CD4-positive, alpha-beta memory T cell (primary cell): ENCODE measurements around the gene ASB17. TPM values are rescaled to one million over a fixed set of nuclear protein-coding genes. Genes with fewer than 3 reads are reported as not detected.
"Not testable (repeated sequence)": the region's sequence is repeated elsewhere in the genome, so short reads cannot be mapped to it uniquely, and the experiment has no call there.

Experiments used
- CTCF ChIA-PET: fragments of 350-600 bp; sonication (Branson Sonifier 250); formaldehyde crosslinking; loops from one replicate; lab custom pipeline; 2021; ENCODE audit warnings: inconsistent platforms; ENCODE audit not compliant: partially characterized antibody; lab: Charles Lee
- POLR2A ChIA-PET: fragments of 350-600 bp; sonication (Branson Sonifier 250); formaldehyde crosslinking; loops from one replicate; lab custom pipeline; 2021; ENCODE audit not compliant: partially characterized antibody; lab: Charles Lee
- DNase-seq, 5 donors: peaks; one replicate each; pipeline versions ENCODE4 v3.0.0 to v3.0.0-alpha.2; 2020 to 2022; ENCODE audit warnings: mixed read lengths in 1 of 5
- H3K27ac ChIP-seq: one replicate; pipeline ENCODE4 v1.7.0; 2013; ENCODE audit warnings: low read depth, low read length
- H3K27me3 ChIP-seq: 2 replicates; pipeline ENCODE4 v1.7.0; 2013; ENCODE audit warnings: mild to moderate bottlenecking, low read length, moderate library complexity; ENCODE audit not compliant: insufficient read depth
- H3K36me3 ChIP-seq: 2 replicates; pipeline ENCODE4 v1.7.0; 2013; ENCODE audit warnings: mild to moderate bottlenecking, low read length, moderate library complexity; ENCODE audit not compliant: insufficient read depth
- H3K4me1 ChIP-seq: 2 replicates; pipeline ENCODE4 v1.7.0; 2013; ENCODE audit warnings: mild to moderate bottlenecking, low read length, moderate library complexity; ENCODE audit not compliant: insufficient read depth
- H3K4me3 ChIP-seq, 2 donors: one replicate each; pipeline ENCODE4 v1.7.0; 2013; ENCODE audit warnings: low read length in 2 of 2, mild to moderate bottlenecking in 1 of 2
- H3K9me3 ChIP-seq, 2 donors: one replicate each; pipeline ENCODE4 v1.7.0; 2013; ENCODE audit warnings: low read length in 2 of 2, control low read depth in 1 of 2; ENCODE audit not compliant: control insufficient read depth in 1 of 2
- H3K27ac Mint-ChIP-seq, 7 donors: one replicate each; pipeline ENCODE4 v1.8.0; 2020 to 2021; ENCODE audit warnings: mixed read lengths in 7 of 7, mild to moderate bottlenecking in 6 of 7, inconsistent platforms in 3 of 7, moderate library complexity in 3 of 7
- H3K27me3 Mint-ChIP-seq, 2 donors: one replicate each; pipeline ENCODE4 v1.8.0; 2020 to 2021; ENCODE audit warnings: mixed read lengths in 2 of 2
- H3K36me3 Mint-ChIP-seq, 2 donors: one replicate each; pipeline ENCODE4 v1.8.0; 2020 to 2021; ENCODE audit warnings: mixed read lengths in 2 of 2, inconsistent platforms in 1 of 2, mild to moderate bottlenecking in 1 of 2
- H3K4me1 Mint-ChIP-seq, 4 donors: one replicate each; pipeline ENCODE4 v1.8.0; 2020 to 2021; ENCODE audit warnings: mixed read lengths in 4 of 4, mild to moderate bottlenecking in 1 of 4
- H3K4me3 Mint-ChIP-seq, 8 donors: one replicate each; pipeline ENCODE4 v1.8.0; 2020 to 2021; ENCODE audit warnings: mixed read lengths in 8 of 8, mild to moderate bottlenecking in 7 of 8, moderate library complexity in 6 of 8, inconsistent platforms in 3 of 8
- H3K9me3 Mint-ChIP-seq, 8 donors: one replicate each; pipeline ENCODE4 v1.8.0; 2020 to 2021; ENCODE audit warnings: mixed read lengths in 8 of 8, mild to moderate bottlenecking in 5 of 8, inconsistent platforms in 3 of 8, moderate library complexity in 1 of 8
- intact Hi-C: fragments of 100-400 bp; cut with micrococcal nuclease; formaldehyde crosslinking; loops from one replicate; pipeline ENCODE4 v1.15.1; 2023
- polyA plus RNA-seq, 2 donors: library from polyadenylated mRNA; unstranded; fragments of 300-500 nt; fragmentation: Illumina TruSeq; gene quantifications; one replicate each; pipeline ENCODE4 v1.2.3, GENCODE V29; 2021
- total RNA-seq, 2 experiments: library from RNA; stranded (reverse); gene quantifications; one replicate each; pipeline ENCODE4 v1.2.3, GENCODE V29; 2021

ASB17 gene
- total and polyA plus RNA-seq, 4 experiments from 2014 or later = not detected

- Histone ChIP-seq H3K4me1 (no peaks in the 10 kb centered on the region), H3K36me3 (no peaks in the 10 kb centered on the region), H3K9me3 (no peaks in the 10 kb centered on the region), H3K4me3 (no peak overlapping the region), H3K27ac (no peak overlapping the region), H3K27me3 (no peaks in the 10 kb centered on the region)
- ChIA-PET CTCF (no interaction called here), POLR2A (no interaction called here)
- H3K27me3 Mint-ChIP-seq = peaks cover 0 to 2% of the 10 kb centered on the region in 2 donors
- no peaks in the 10 kb centered on the region for H3K4me1 Mint-ChIP-seq
- no peak overlapping the region for H3K27ac Mint-ChIP-seq
- intact Hi-C loops = no loop called here
- H3K36me3 Mint-ChIP-seq = no peaks in the 10 kb centered on the region
- peaks cover 0 to 2% (median 0%) of the 10 kb centered on the region in 8 donors for H3K9me3 Mint-ChIP-seq
- no peak for DNase-seq
- H3K4me3 Mint-ChIP-seq = no peak overlapping the region
These were observed 22.4 kb upstream of the ASB17 start for GRCh38 chr1:75954586-75954985.

- H3K4me3 ChIP-seq = no peak overlapping the region
- H3K36me3 ChIP-seq = no peaks in the 10 kb centered on the region
- H3K27me3 ChIP-seq = no peaks in the 10 kb centered on the region
- no peaks in the 10 kb centered on the region for H3K36me3 Mint-ChIP-seq
- no peak overlapping the region for H3K4me3 Mint-ChIP-seq
- peaks cover 0 to 2% of the 10 kb centered on the region in 2 donors for H3K27me3 Mint-ChIP-seq
- H3K27ac ChIP-seq = no peak overlapping the region
- POLR2A ChIA-PET = no interaction called here
- H3K9me3 Mint-ChIP-seq = no peaks in the 10 kb centered on the region
- DNase-seq = no peak
- H3K27ac Mint-ChIP-seq = no peak overlapping the region
- intact Hi-C loops = no loop called here
- no peaks in the 10 kb centered on the region for H3K9me3 ChIP-seq
- H3K4me1 Mint-ChIP-seq = no peaks in the 10 kb centered on the region
- CTCF ChIA-PET = no interaction called here
- H3K4me1 ChIP-seq = no peaks in the 10 kb centered on the region
These were observed 21.3 kb upstream of the ASB17 start for GRCh38 chr1:75953461-75953860.

DNA sequence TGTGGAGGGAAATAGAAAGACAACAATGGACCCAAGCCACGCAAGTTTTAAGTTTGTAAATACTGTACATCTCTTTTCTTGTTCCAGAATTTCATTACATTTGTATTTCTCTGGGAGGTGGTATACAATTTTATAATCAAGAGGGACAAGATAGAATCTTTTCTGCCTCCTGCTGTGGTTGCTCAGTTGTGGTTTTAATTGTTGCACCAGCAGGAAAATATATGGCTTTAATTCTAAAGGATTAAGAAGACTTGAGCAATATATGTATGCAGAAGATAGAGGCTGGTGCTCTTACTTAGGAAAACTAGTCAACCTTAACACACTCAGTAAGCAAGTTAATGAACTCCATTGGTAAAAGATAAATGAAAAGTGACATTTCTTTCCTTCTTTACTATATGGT lies 19.8 kb upstream of the ASB17 start:
- ChIA-PET POLR2A (no interaction called here), CTCF (no interaction called here)

DNA sequence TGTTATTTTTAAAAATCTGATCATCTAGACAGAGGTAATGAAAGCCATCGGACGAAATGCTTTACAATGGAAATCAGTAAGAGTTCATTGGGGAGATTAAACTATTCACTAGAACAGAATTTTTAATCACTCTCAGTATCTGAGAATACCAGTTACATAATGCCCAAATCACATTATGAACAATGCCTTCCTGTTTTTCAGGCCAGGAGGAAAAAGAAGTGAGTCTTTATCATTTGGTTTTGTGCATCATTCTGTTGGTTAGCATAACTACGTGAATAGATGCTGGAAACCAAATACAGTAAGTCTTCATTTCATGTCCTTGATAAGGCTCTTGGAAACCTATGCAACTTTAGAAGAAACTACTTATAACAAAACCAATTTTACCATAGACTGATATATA lies 18.0 kb upstream of the ASB17 start:
- H3K27me3 Mint-ChIP-seq = no peaks in the 10 kb centered on the region
- no peaks in the 10 kb centered on the region for H3K36me3 Mint-ChIP-seq
- no peak overlapping the region for H3K27ac ChIP-seq
- no peaks in the 10 kb centered on the region for H3K36me3 ChIP-seq
- ChIA-PET CTCF (no interaction called here), POLR2A (no interaction called here)
- H3K9me3 ChIP-seq = no peaks in the 10 kb centered on the region
- no peak for DNase-seq
- H3K27me3 ChIP-seq = no peaks in the 10 kb centered on the region
- intact Hi-C loops = no loop called here
- H3K4me3 ChIP-seq = no peak overlapping the region
- H3K4me1 ChIP-seq = no peaks in the 10 kb centered on the region
- H3K4me3 Mint-ChIP-seq = no peak overlapping the region
- no peaks in the 10 kb centered on the region for H3K4me1 Mint-ChIP-seq
- H3K9me3 Mint-ChIP-seq = peaks cover 0 to 16% (median 5%) of the 10 kb centered on the region in 8 donors
- no peak overlapping the region for H3K27ac Mint-ChIP-seq

More for the DNA sequence above, 19.8 kb upstream of the ASB17 start:
- no peaks in the 10 kb centered on the region for H3K27me3 ChIP-seq
- H3K4me3 ChIP-seq = no peak overlapping the region
- Mint-ChIP-seq H3K27ac (no peak overlapping the region), H3K9me3 (peaks cover 0 to under 1% (median 0%) of the 10 kb centered on the region in 8 donors), H3K36me3 (no peaks in the 10 kb centered on the region), H3K27me3 (no peaks in the 10 kb centered on the region), H3K4me1 (no peaks in the 10 kb centered on the region), H3K4me3 (no peak overlapping the region)
- no peak overlapping the region for H3K27ac ChIP-seq
- H3K4me1 ChIP-seq = no peaks in the 10 kb centered on the region
- H3K9me3 ChIP-seq = no peaks in the 10 kb centered on the region
- intact Hi-C loops = no loop called here
- no peak for DNase-seq
- no peaks in the 10 kb centered on the region for H3K36me3 ChIP-seq

GRCh38 chr1:75943037-75943436 lies 10.8 kb upstream of the ASB17 start:
- H3K36me3 ChIP-seq, H3K27me3 Mint-ChIP-seq, H3K9me3 ChIP-seq, H3K36me3 Mint-ChIP-seq, H3K4me3 Mint-ChIP-seq, H3K27ac ChIP-seq, DNase-seq, H3K4me1 Mint-ChIP-seq, intact Hi-C loops, H3K4me3 ChIP-seq, POLR2A ChIA-PET, H3K27me3 ChIP-seq, H3K27ac Mint-ChIP-seq, CTCF ChIA-PET, H3K4me1 ChIP-seq: not testable (repeated sequence)
- peaks cover 3 to 34% (median 16%) of the 10 kb centered on the region in 8 donors for H3K9me3 Mint-ChIP-seq

- peaks cover 0 to 12% (median 3%) of the 10 kb centered on the region in 8 donors for H3K9me3 Mint-ChIP-seq
- H3K4me3 Mint-ChIP-seq = no peak overlapping the region
- intact Hi-C loops = no loop called here
- ChIA-PET POLR2A (no interaction called here), CTCF (no interaction called here)
- H3K36me3 Mint-ChIP-seq = no peaks in the 10 kb centered on the region
- H3K27ac ChIP-seq = no peak overlapping the region
- H3K36me3 ChIP-seq = no peaks in the 10 kb centered on the region
- H3K4me1 Mint-ChIP-seq = no peaks in the 10 kb centered on the region
- H3K4me3 ChIP-seq = no peak overlapping the region
- no peaks in the 10 kb centered on the region for H3K4me1 ChIP-seq
- no peaks in the 10 kb centered on the region for H3K27me3 ChIP-seq
- peaks cover 1 to 3% of the 10 kb centered on the region in 2 donors for H3K27me3 Mint-ChIP-seq
- no peak for DNase-seq
- no peak overlapping the region for H3K27ac Mint-ChIP-seq
- no peaks in the 10 kb centered on the region for H3K9me3 ChIP-seq
These were observed 4.8 kb upstream of the ASB17 start for GRCh38 chr1:75937034-75937433.

- CTCF ChIA-PET = no interaction called here
- Histone ChIP-seq H3K9me3 (no peaks in the 10 kb centered on the region), H3K4me1 (no peaks in the 10 kb centered on the region), H3K27ac (no peak overlapping the region), H3K36me3 (no peaks in the 10 kb centered on the region), H3K4me3 (no peak overlapping the region), H3K27me3 (no peaks in the 10 kb centered on the region)
- H3K27me3 Mint-ChIP-seq = no peaks in the 10 kb centered on the region
- H3K27ac Mint-ChIP-seq = no peak overlapping the region
- DNase-seq = no peak
- H3K36me3 Mint-ChIP-seq = no peaks in the 10 kb centered on the region
- H3K4me1 Mint-ChIP-seq = no peaks in the 10 kb centered on the region
- H3K9me3 Mint-ChIP-seq = no peaks in the 10 kb centered on the region
- H3K4me3 Mint-ChIP-seq = no peak overlapping the region
- intact Hi-C loops = no loop called here
- POLR2A ChIA-PET = no interaction called here
These were observed 9.5 kb downstream of the ASB17 start for GRCh38 chr1:75922698-75923097.

DNA sequence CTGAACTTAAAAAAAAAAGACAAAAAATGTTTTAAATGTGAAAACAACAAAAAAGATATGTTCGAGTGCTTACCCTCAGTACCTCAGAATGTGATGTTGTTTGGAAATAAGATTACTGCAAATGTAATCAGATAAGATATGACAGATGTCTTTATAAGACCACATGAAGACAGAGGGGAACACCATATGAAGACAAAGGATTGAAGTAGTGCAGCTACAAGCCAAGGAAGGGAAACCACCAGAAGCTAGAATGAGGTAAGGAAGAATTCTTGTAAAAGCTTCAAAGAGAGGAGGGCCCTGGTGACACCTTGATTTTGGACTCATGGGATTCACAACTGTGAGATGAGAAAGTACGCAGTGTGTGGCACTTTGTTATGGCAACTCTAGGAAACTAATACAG lies 15.4 kb downstream of the ASB17 start:
- intact Hi-C loops = no loop called here
- DNase-seq = no peak
- no peaks in the 10 kb centered on the region for H3K27me3 ChIP-seq
- H3K36me3 ChIP-seq = no peaks in the 10 kb centered on the region
- Mint-ChIP-seq H3K4me1 (no peaks in the 10 kb centered on the region), H3K27me3 (peaks cover 6 to 7% of the 10 kb centered on the region in 2 donors), H3K36me3 (no peaks in the 10 kb centered on the region), H3K4me3 (no peak overlapping the region), H3K27ac (no peak overlapping the region), H3K9me3 (peaks cover 0 to 5% (median 0%) of the 10 kb centered on the region in 8 donors)
- H3K9me3 ChIP-seq = no peaks in the 10 kb centered on the region
- H3K4me3 ChIP-seq = no peak overlapping the region
- ChIA-PET CTCF (no interaction called here), POLR2A (no interaction called here)
- H3K4me1 ChIP-seq = no peaks in the 10 kb centered on the region
- no peak overlapping the region for H3K27ac ChIP-seq
